Body of pancreas (tissue), 4 donors: Measurements from ENCODE around the gene KIF16B. TPM values are rescaled to one million over a fixed set of nuclear protein-coding genes. Genes with fewer than 3 reads are reported as not detected.

ENCODE experiments used
- ATAC-seq: fragments of 150-250 bp; one replicate; pipeline ENCODE4 v1.9.1; 2016
- DNase-seq, 4 donors: peaks; one replicate each; pipeline ENCODE4 v3.0.0-alpha.2; 2019
- H3K27ac ChIP-seq, 4 donors: fragments of 200-600 bp; sonication (generic); 1 replicate in 3 of 4; 2 replicates in 1 of 4; pipeline versions ENCODE4 v1.5.1 to v1.6.1; 2016 to 2019; ENCODE audit warnings: mild to moderate bottlenecking in 1 of 4, mixed read lengths in 1 of 4, moderate library complexity in 1 of 4
- H3K27me3 ChIP-seq, 2 donors: fragments of 200-600 bp; sonication (generic); one replicate each; pipeline ENCODE4 v1.6.0; 2016; ENCODE audit warnings: mild to moderate bottlenecking in 1 of 2
- H3K36me3 ChIP-seq, 2 donors: fragments of 200-600 bp; sonication (generic); replicated peaks in 1 of 2; 2 replicates each; pipeline ENCODE4 v1.5.1; 2016; ENCODE audit warnings: low read depth in 2 of 2; ENCODE audit not compliant: insufficient read depth in 1 of 2
- H3K4me1 ChIP-seq: fragments of 200-600 bp; sonication (generic); one replicate; pipeline ENCODE4 v1.6.0; 2016
- H3K4me3 ChIP-seq, 2 donors: fragments of 200-600 bp; sonication (generic); 1 replicate in 1 of 2; 2 replicates in 1 of 2; pipeline ENCODE4 v1.5.1; 2016 to 2019
- H3K9me3 ChIP-seq, 3 donors: fragments of 200-600 bp; sonication (generic); 1 replicate in 2 of 3; 2 replicates in 1 of 3; pipeline ENCODE4 v1.5.1; 2016
- CTCF ChIP-seq, 7 experiments: fragments of 450-650 bp in 4 of 7; fragments of 200-600 bp in 3 of 7; sonication (generic) in 3 of 7; IDR thresholded peaks; one replicate each; pipeline ENCODE4 v1.5.1; 2016 to 2019; ENCODE audit warnings: antibody characterized with exemption in 7 of 7
- POLR2A ChIP-seq, 3 donors: fragments of 450-650 bp; IDR thresholded peaks; one replicate each; pipeline ENCODE4 v1.6.1; 2016; ENCODE audit warnings: antibody characterized with exemption in 3 of 3, mild to moderate bottlenecking in 2 of 3
- WGBS, 2 donors: methylation state at CpG; one replicate each; pipeline ENCODE4 v1.1.5; 2017; 5-methylcytosine and 5-hydroxymethylcytosine counted together
- intact Hi-C: fragments of 100-400 bp; cut with DNase I; formaldehyde crosslinking; loops from one replicate; pipeline ENCODE4 v1.15.1; 2023
- total RNA-seq, 2 donors: library from RNA; depleted of rRNA; stranded (reverse); fragments of >200 nt; gene quantifications; one replicate each; pipeline ENCODE4 v1.1.0, GENCODE V29; 2016

Gene KIF16B
- total RNA-seq, 2 donors from 2014 or later: 13.7 to 55.0 TPM

GRCh38 chr20:16544949-16545348, 28.3 kb downstream of the KIF16B start:
- H3K27ac ChIP-seq: no peak overlapping the region
- no peak for TF ChIP-seq CTCF (IDR thresholded peaks at IDR 0.05)
- TF ChIP-seq POLR2A (IDR thresholded peaks at IDR 0.05): no peak
- H3K36me3 ChIP-seq: no peaks in the 10 kb centered on the region
- intact Hi-C loops: no loop called here
- DNase-seq: no peak
- no peaks in the 10 kb centered on the region for H3K9me3 ChIP-seq
- no peak for ATAC-seq
- no peaks in the 10 kb centered on the region for H3K27me3 ChIP-seq
- H3K4me3 ChIP-seq: no peak overlapping the region
- H3K4me1 ChIP-seq: no peaks in the 10 kb centered on the region
- 76 to 90% methylated on average over 4 of the region's 4 CpGs for WGBS, 2 donors

- no peaks in the 10 kb centered on the region for H3K27me3 ChIP-seq
- intact Hi-C loops: no loop called here
- TF ChIP-seq CTCF (IDR thresholded peaks at IDR 0.05) (no peak), POLR2A (IDR thresholded peaks at IDR 0.05) (no peak)
- H3K36me3 ChIP-seq: no peaks in the 10 kb centered on the region
- no peak overlapping the region for H3K4me3 ChIP-seq
- no peaks in the 10 kb centered on the region for H3K4me1 ChIP-seq
- 78% methylated on average over 4 of the region's 4 CpGs for WGBS, 2 donors
- H3K27ac ChIP-seq: no peak overlapping the region
- no peaks in the 10 kb centered on the region for H3K9me3 ChIP-seq
- ATAC-seq: no peak
- DNase-seq: no peak
Measured at GRCh38 chr20:16542477-16542876, 30.8 kb downstream of the KIF16B start.

- intact Hi-C loops: no loop called here
- H3K4me3 ChIP-seq: no peak overlapping the region
- H3K4me1 ChIP-seq: no peaks in the 10 kb centered on the region
- DNase-seq: no peak
- H3K36me3 ChIP-seq: no peaks in the 10 kb centered on the region
- no peaks in the 10 kb centered on the region for H3K27me3 ChIP-seq
- no peak for TF ChIP-seq POLR2A (IDR thresholded peaks at IDR 0.05)
- no peak for TF ChIP-seq CTCF (IDR thresholded peaks at IDR 0.05)
- no peak for ATAC-seq
- WGBS, 2 donors: 67 to 92% methylated on average over 1 to 3 of the region's 3 CpGs
- no peak overlapping the region for H3K27ac ChIP-seq
- no peaks in the 10 kb centered on the region for H3K9me3 ChIP-seq
Measured at GRCh38 chr20:16541878-16542277, 31.4 kb downstream of the KIF16B start.

GRCh38 chr20:16541226-16541625, 32.0 kb downstream of the KIF16B start:
- H3K4me3 ChIP-seq: no peak overlapping the region
- no peaks in the 10 kb centered on the region for H3K4me1 ChIP-seq
- DNase-seq (no peak), ATAC-seq (no peak)
- no peaks in the 10 kb centered on the region for H3K36me3 ChIP-seq
- intact Hi-C loops: no loop called here
- H3K9me3 ChIP-seq: no peaks in the 10 kb centered on the region
- H3K27me3 ChIP-seq: no peaks in the 10 kb centered on the region
- WGBS, 2 donors: 57 to 80% methylated on average over 1 to 6 of the region's 6 CpGs
- H3K27ac ChIP-seq: no peak overlapping the region
- TF ChIP-seq POLR2A (IDR thresholded peaks at IDR 0.05) (no peak), CTCF (IDR thresholded peaks at IDR 0.05) (no peak)

GRCh38 chr20:16539280-16540021, 33.8 kb downstream of the KIF16B start:
- Histone ChIP-seq H3K9me3 (no peaks in the 10 kb centered on the region), H3K27ac (no peak overlapping the region), H3K27me3 (no peaks in the 10 kb centered on the region), H3K4me1 (no peaks in the 10 kb centered on the region), H3K4me3 (no peak overlapping the region), H3K36me3 (no peaks in the 10 kb centered on the region)
- no peak for TF ChIP-seq POLR2A (IDR thresholded peaks at IDR 0.05)
- TF ChIP-seq CTCF (IDR thresholded peaks at IDR 0.05): no peak
- DNase-seq (no peak), ATAC-seq (no peak)
- intact Hi-C loops: loop anchor here (10.0 kb wide), 1 partner anchor 215 kb away; no protein-coding TSS in a partner anchor
- WGBS, 2 donors: 88 to 93% methylated on average over 5 of the region's 5 CpGs
